ENCODE measurements around the gene SKI. TPM values are rescaled to one million over a fixed set of nuclear protein-coding genes. Genes with fewer than 3 reads are reported as not detected.

Gene SKI
- total and polyA plus RNA-seq, 4 donors = 17.1 to 90.7 (median 40.7) TPM

DNA sequence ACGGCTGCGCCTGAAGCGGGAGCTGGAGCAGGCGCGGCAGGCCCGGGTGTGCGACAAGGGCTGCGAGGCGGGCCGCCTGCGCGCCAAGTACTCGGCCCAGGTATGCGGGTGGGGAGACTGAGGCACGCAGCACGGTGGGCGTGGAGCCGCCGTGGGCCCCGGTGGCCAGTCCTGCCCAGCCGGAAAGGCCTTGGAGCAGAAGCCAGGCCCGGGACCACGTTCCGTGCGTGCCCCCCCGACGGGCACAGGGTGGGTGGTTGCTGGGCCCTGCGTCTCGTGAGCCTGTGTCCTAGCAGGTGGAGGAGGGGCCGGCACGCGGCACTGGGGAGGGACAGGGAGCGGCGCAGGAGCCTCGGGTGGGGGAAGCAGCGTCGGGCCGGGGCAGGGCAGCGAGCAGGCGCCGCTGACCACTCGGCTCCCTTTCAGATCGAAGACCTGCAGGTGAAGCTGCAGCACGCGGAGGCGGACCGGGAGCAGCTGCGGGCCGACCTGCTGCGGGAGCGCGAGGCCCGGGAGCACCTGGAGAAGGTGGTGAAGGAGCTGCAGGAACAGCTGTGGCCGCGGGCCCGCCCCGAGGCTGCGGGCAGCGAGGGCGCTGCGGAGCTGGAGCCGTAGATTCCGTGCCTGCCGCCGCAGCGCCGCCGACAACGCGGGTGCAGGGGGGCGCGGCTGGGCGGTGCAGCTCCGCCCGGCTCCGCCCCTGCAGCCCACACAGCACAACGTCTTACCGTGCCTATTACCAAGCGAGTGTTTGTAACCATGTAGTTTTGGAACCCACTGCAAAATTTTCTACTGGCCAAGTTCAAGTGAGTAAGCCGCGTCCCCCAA, 78.2 kb downstream of the SKI start:
- H3K9me3 ChIP-seq (ENCODE audit: control insufficient read depth in 4 of 4, insufficient read depth in 3 of 4, low read length in 3 of 4) = no peaks in the 10 kb centered on the region
- no peak overlapping the region for H3K9ac ChIP-seq (ENCODE audit: insufficient read depth in 1 of 2, low read length in 2 of 2)
- no peak overlapping the region for H3K4me3 ChIP-seq
- ATAC-seq (ENCODE audit: insufficient read depth, low FRiP score) (no peak), DNase-seq (no peak)
- peaks cover 0 to 23% (median 7%) of the 10 kb centered on the region in 5 donors for H3K4me1 ChIP-seq (ENCODE audit: control insufficient read depth in 5 of 5, insufficient read depth in 5 of 5, low read length in 5 of 5)
- H3K36me3 ChIP-seq (ENCODE audit: control insufficient read depth in 4 of 4, insufficient read depth in 4 of 4, low read length in 4 of 4) = peaks cover 16 to 62% (median 38%) of the 10 kb centered on the region in 4 donors
- H3K27me3 ChIP-seq (ENCODE audit: control insufficient read depth in 3 of 3, insufficient read depth in 3 of 3, low read length in 2 of 3) = no peaks in the 10 kb centered on the region
- TF ChIP-seq, protein P1, sequence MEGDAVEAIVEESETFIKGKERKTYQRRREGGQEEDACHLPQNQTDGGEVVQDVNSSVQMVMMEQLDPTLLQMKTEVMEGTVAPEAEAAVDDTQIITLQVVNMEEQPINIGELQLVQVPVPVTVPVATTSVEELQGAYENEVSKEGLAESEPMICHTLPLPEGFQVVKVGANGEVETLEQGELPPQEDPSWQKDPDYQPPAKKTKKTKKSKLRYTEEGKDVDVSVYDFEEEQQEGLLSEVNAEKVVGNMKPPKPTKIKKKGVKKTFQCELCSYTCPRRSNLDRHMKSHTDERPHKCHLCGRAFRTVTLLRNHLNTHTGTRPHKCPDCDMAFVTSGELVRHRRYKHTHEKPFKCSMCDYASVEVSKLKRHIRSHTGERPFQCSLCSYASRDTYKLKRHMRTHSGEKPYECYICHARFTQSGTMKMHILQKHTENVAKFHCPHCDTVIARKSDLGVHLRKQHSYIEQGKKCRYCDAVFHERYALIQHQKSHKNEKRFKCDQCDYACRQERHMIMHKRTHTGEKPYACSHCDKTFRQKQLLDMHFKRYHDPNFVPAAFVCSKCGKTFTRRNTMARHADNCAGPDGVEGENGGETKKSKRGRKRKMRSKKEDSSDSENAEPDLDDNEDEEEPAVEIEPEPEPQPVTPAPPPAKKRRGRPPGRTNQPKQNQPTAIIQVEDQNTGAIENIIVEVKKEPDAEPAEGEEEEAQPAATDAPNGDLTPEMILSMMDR (IDR thresholded peaks at IDR 0.05; ENCODE audit: control extremely low read depth, extremely low read depth) = no peak
- 94 to 96% methylated on average over 79 to 81 of the region's 81 CpGs for WGBS, 2 donors
- H3K27ac ChIP-seq (ENCODE audit: low read depth in 1 of 2, low read length in 1 of 2) = no peak overlapping the region

DNA sequence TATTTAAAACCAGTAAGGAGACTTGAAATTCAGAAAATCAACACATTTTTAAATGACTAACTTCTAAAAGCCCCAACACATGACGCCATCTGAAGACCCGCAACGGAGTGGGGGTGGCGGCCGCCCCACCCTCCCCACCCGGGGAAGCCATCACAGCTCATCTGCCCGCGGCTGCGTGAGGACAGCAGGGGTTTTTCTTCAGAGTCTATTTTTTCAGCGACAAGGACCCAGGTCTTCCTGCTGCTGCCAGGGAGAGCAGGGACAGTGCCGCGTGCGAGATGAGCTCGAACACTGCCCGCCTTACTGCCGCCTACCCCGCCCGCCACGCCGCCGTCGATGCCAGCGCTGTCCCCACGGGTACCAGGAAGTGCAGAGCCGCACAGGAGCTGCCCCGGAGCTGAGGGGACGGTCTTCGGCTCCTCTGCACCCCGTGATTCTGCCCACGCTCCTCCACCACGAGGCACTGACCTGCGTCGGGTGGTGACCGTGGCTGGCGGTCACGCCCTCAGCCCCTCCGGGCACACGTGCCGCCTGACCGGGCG, 79.0 kb downstream of the SKI start:
- Histone ChIP-seq H3K4me1 (ENCODE audit: control insufficient read depth in 5 of 5, insufficient read depth in 5 of 5, low read length in 5 of 5) (peaks cover 0 to 23% (median 7%) of the 10 kb centered on the region in 5 donors), H3K9me3 (ENCODE audit: control insufficient read depth in 4 of 4, insufficient read depth in 3 of 4, low read length in 3 of 4) (no peaks in the 10 kb centered on the region), H3K36me3 (ENCODE audit: control insufficient read depth in 4 of 4, insufficient read depth in 4 of 4, low read length in 4 of 4) (peaks cover 16 to 62% (median 38%) of the 10 kb centered on the region in 4 donors), H3K27me3 (ENCODE audit: control insufficient read depth in 3 of 3, insufficient read depth in 3 of 3, low read length in 2 of 3) (no peaks in the 10 kb centered on the region), H3K9ac (ENCODE audit: insufficient read depth in 1 of 2, low read length in 2 of 2) (no peak overlapping the region), H3K4me3 (no peak overlapping the region), H3K27ac (ENCODE audit: low read depth in 1 of 2, low read length in 1 of 2) (no peak overlapping the region)
- DNase-seq (no peak), ATAC-seq (ENCODE audit: insufficient read depth, low FRiP score) (no peak)
- TF ChIP-seq, protein P1 (IDR thresholded peaks at IDR 0.05; ENCODE audit: control extremely low read depth, extremely low read depth) = no peak
- 96% methylated on average over 40 to 41 of the region's 41 CpGs for WGBS, 2 donors

DNA sequence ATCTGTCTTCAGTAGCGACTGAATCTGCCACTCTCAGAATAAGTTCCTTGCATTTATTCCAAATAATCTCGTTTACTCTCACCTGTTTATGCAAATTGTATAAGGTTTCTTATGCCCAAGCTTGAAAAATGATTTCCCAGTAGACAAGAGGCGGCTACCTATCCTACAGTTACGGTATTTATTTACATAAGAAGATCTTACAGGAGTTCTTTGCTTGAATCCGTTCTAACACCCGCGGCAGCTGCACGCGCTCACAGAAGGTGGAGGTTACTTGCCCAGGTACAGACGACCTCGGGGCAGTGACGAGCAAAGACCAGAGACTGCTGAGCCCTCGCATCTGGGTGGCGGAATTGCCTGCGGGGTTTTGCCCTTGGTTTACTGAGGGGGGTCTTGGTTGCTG, 79.9 kb downstream of the SKI start:
- Histone ChIP-seq H3K9ac (ENCODE audit: insufficient read depth in 1 of 2, low read length in 2 of 2) (no peak overlapping the region), H3K4me3 (no peak overlapping the region), H3K4me1 (ENCODE audit: control insufficient read depth in 5 of 5, insufficient read depth in 5 of 5, low read length in 5 of 5) (peaks cover 2 to 30% (median 7%) of the 10 kb centered on the region in 5 donors), H3K27me3 (ENCODE audit: control insufficient read depth in 3 of 3, insufficient read depth in 3 of 3, low read length in 2 of 3) (no peaks in the 10 kb centered on the region), H3K9me3 (ENCODE audit: control insufficient read depth in 4 of 4, insufficient read depth in 3 of 4, low read length in 3 of 4) (no peaks in the 10 kb centered on the region), H3K27ac (ENCODE audit: low read depth in 1 of 2, low read length in 1 of 2) (no peak overlapping the region), H3K36me3 (ENCODE audit: control insufficient read depth in 4 of 4, insufficient read depth in 4 of 4, low read length in 4 of 4) (peaks cover 16 to 60% (median 38%) of the 10 kb centered on the region in 4 donors)
- ATAC-seq (ENCODE audit: insufficient read depth, low FRiP score) (no peak), DNase-seq (no peak)
- TF ChIP-seq, protein P1 (IDR thresholded peaks at IDR 0.05; ENCODE audit: control extremely low read depth, extremely low read depth) = no peak
- WGBS, 2 donors = 91 to 92% methylated on average over 15 of the region's 15 CpGs
